ENCODE data around the gene TEDDM1.

The TEDDM1 gene

GRCh38 chr1:182376936-182377574 lies 23.4 kb downstream of the TEDDM1 start:
- Mint-ChIP-seq H3K9me3 (no peaks in the 10 kb centered on the region), H3K27ac (no peak overlapping the region), H3K4me1 (ENCODE audit: low read depth) (no peaks in the 10 kb centered on the region), H3K27me3 (no peaks in the 10 kb centered on the region), H3K4me3 (no peak overlapping the region), H3K36me3 (ENCODE audit: low read depth) (no peaks in the 10 kb centered on the region)
- DNase-seq: no peak

- no peaks in the 10 kb centered on the region for H3K36me3 Mint-ChIP-seq (ENCODE audit: low read depth)
- no peak overlapping the region for H3K27ac Mint-ChIP-seq
- no peak overlapping the region for H3K4me3 Mint-ChIP-seq
- no peaks in the 10 kb centered on the region for H3K27me3 Mint-ChIP-seq
- H3K9me3 Mint-ChIP-seq: no peaks in the 10 kb centered on the region
- H3K4me1 Mint-ChIP-seq (ENCODE audit: low read depth): no peaks in the 10 kb centered on the region
- no peak for DNase-seq
These were observed 26.2 kb downstream of the TEDDM1 start for GRCh38 chr1:182374101-182374834.

GRCh38 chr1:182370532-182370931 lies 29.9 kb downstream of the TEDDM1 start:
- Mint-ChIP-seq H3K9me3 (no peaks in the 10 kb centered on the region), H3K27ac (no peak overlapping the region)

GRCh38 chr1:182368903-182369302 lies 31.6 kb downstream of the TEDDM1 start:
- Mint-ChIP-seq H3K9me3 (no peaks in the 10 kb centered on the region), H3K36me3 (ENCODE audit: low read depth) (no peaks in the 10 kb centered on the region), H3K27me3 (peaks cover 2% of the 10 kb centered on the region), H3K27ac (no peak overlapping the region), H3K4me3 (no peak overlapping the region), H3K4me1 (ENCODE audit: low read depth) (no peaks in the 10 kb centered on the region)
- DNase-seq: no peak

More at GRCh38 chr1:182370532-182370931, 29.9 kb downstream of the TEDDM1 start:
- Mint-ChIP-seq H3K4me1 (ENCODE audit: low read depth) (no peaks in the 10 kb centered on the region), H3K36me3 (ENCODE audit: low read depth) (no peaks in the 10 kb centered on the region), H3K27me3 (peaks cover under 1% of the 10 kb centered on the region), H3K4me3 (no peak overlapping the region)
- no peak for DNase-seq

- no peak for DNase-seq
- H3K4me1 Mint-ChIP-seq (ENCODE audit: low read depth): no peaks in the 10 kb centered on the region
- no peaks in the 10 kb centered on the region for H3K36me3 Mint-ChIP-seq (ENCODE audit: low read depth)
- no peak overlapping the region for H3K4me3 Mint-ChIP-seq
- peaks cover 2% of the 10 kb centered on the region for H3K27me3 Mint-ChIP-seq
- no peak overlapping the region for H3K27ac Mint-ChIP-seq
- no peaks in the 10 kb centered on the region for H3K9me3 Mint-ChIP-seq
These were observed 32.1 kb downstream of the TEDDM1 start for GRCh38 chr1:182368358-182368757.

- Mint-ChIP-seq H3K9me3 (no peaks in the 10 kb centered on the region), H3K27me3 (peaks cover 2% of the 10 kb centered on the region), H3K27ac (no peak overlapping the region), H3K4me1 (ENCODE audit: low read depth) (no peaks in the 10 kb centered on the region), H3K4me3 (no peak overlapping the region), H3K36me3 (ENCODE audit: low read depth) (no peaks in the 10 kb centered on the region)
- no peak for DNase-seq
These were observed 32.5 kb downstream of the TEDDM1 start for GRCh38 chr1:182367926-182368325.

GRCh38 chr1:182366596-182366995 lies 33.9 kb downstream of the TEDDM1 start:
- Mint-ChIP-seq H3K9me3 (no peaks in the 10 kb centered on the region), H3K27ac (no peak overlapping the region), H3K4me3 (no peak overlapping the region), H3K4me1 (ENCODE audit: low read depth) (no peaks in the 10 kb centered on the region), H3K27me3 (peaks cover 2% of the 10 kb centered on the region), H3K36me3 (ENCODE audit: low read depth) (no peaks in the 10 kb centered on the region)
- DNase-seq: no peak

- no peaks in the 10 kb centered on the region for H3K9me3 Mint-ChIP-seq
- DNase-seq: no peak
- H3K4me3 Mint-ChIP-seq: no peak overlapping the region
- no peaks in the 10 kb centered on the region for H3K27me3 Mint-ChIP-seq
- no peak overlapping the region for H3K27ac Mint-ChIP-seq
- no peaks in the 10 kb centered on the region for H3K4me1 Mint-ChIP-seq (ENCODE audit: low read depth)
- no peaks in the 10 kb centered on the region for H3K36me3 Mint-ChIP-seq (ENCODE audit: low read depth)
These were observed 40.8 kb downstream of the TEDDM1 start for GRCh38 chr1:182359645-182360044.

GRCh38 chr1:182357913-182358312 lies 42.6 kb downstream of the TEDDM1 start:
- H3K9me3 Mint-ChIP-seq: no peaks in the 10 kb centered on the region
- H3K27me3 Mint-ChIP-seq: no peaks in the 10 kb centered on the region
- H3K27ac Mint-ChIP-seq: no peak overlapping the region
- H3K4me3 Mint-ChIP-seq: no peak overlapping the region
- H3K36me3 Mint-ChIP-seq (ENCODE audit: low read depth): no peaks in the 10 kb centered on the region
- H3K4me1 Mint-ChIP-seq (ENCODE audit: low read depth): no peaks in the 10 kb centered on the region
- DNase-seq: no peak

- Mint-ChIP-seq H3K4me1 (ENCODE audit: low read depth) (no peaks in the 10 kb centered on the region), H3K27ac (no peak overlapping the region), H3K27me3 (no peaks in the 10 kb centered on the region), H3K36me3 (ENCODE audit: low read depth) (no peaks in the 10 kb centered on the region), H3K9me3 (no peaks in the 10 kb centered on the region), H3K4me3 (no peak overlapping the region)
- no peak for DNase-seq
These were observed 43.3 kb downstream of the TEDDM1 start for GRCh38 chr1:182357171-182357570.

GRCh38 chr1:182355723-182356098 lies 44.8 kb downstream of the TEDDM1 start:
- Mint-ChIP-seq H3K36me3 (ENCODE audit: low read depth) (no peaks in the 10 kb centered on the region), H3K9me3 (no peaks in the 10 kb centered on the region), H3K4me3 (no peak overlapping the region), H3K27ac (no peak overlapping the region), H3K4me1 (ENCODE audit: low read depth) (no peaks in the 10 kb centered on the region), H3K27me3 (no peaks in the 10 kb centered on the region)
- DNase-seq: no peak

- H3K36me3 Mint-ChIP-seq (ENCODE audit: low read depth): no peaks in the 10 kb centered on the region
- H3K4me1 Mint-ChIP-seq (ENCODE audit: low read depth): no peaks in the 10 kb centered on the region
- H3K4me3 Mint-ChIP-seq: no peak overlapping the region
- H3K9me3 Mint-ChIP-seq: no peaks in the 10 kb centered on the region
- DNase-seq: no peak
- H3K27me3 Mint-ChIP-seq: no peaks in the 10 kb centered on the region
- H3K27ac Mint-ChIP-seq: no peak overlapping the region
These were observed 48.6 kb downstream of the TEDDM1 start for GRCh38 chr1:182351790-182352364.

GRCh38 chr1:182350839-182351238 lies 49.6 kb downstream of the TEDDM1 start:
- no peaks in the 10 kb centered on the region for H3K4me1 Mint-ChIP-seq (ENCODE audit: low read depth)
- no peaks in the 10 kb centered on the region for H3K36me3 Mint-ChIP-seq (ENCODE audit: low read depth)
- H3K27me3 Mint-ChIP-seq: no peaks in the 10 kb centered on the region
- DNase-seq: no peak
- no peak overlapping the region for H3K4me3 Mint-ChIP-seq
- H3K9me3 Mint-ChIP-seq: no peaks in the 10 kb centered on the region
- no peak overlapping the region for H3K27ac Mint-ChIP-seq

GRCh38 chr1:182348961-182349747 lies 51.3 kb downstream of the TEDDM1 start:
- DNase-seq: no peak
- Mint-ChIP-seq H3K4me1 (ENCODE audit: low read depth) (no peaks in the 10 kb centered on the region), H3K4me3 (no peak overlapping the region), H3K9me3 (no peaks in the 10 kb centered on the region), H3K27me3 (no peaks in the 10 kb centered on the region), H3K27ac (no peak overlapping the region), H3K36me3 (ENCODE audit: low read depth) (no peaks in the 10 kb centered on the region)

All from activated T-cell treated with anti-CD3 and anti-CD28 coated beads, Interleukin-2, amount 50 U/mL, for 24 hours (primary cell).